Measurements from ENCODE around the gene TPK1. TPM values are rescaled to one million over a fixed set of nuclear protein-coding genes. Genes with fewer than 3 reads are reported as not detected.

TPK1 gene
- polyA plus RNA-seq (2013, experiment 1 of 2; ENCODE audit: insufficient read length): 0.83 TPM
- 1.5 TPM for polyA plus RNA-seq (2013, experiment 2 of 2; ENCODE audit: insufficient read length)

- peak; percentile 93 for DNase-seq
Measured at GRCh38 chr7:144835652-144836544, at the start of gene TPK1. TPK1 (minus strand) TSS chr7:144836053; CDS start chr7:144835602, 451 bp downstream.

GRCh38 chr7:144885478-144885877 lies 49.6 kb upstream of the TPK1 start:
- DNase-seq: no peak

GRCh38 chr7:144884896-144885295 lies 49.0 kb upstream of the TPK1 start:
- no peak for DNase-seq

GRCh38 chr7:144873316-144873845 lies 37.5 kb upstream of the TPK1 start:
- no peak for DNase-seq

- DNase-seq: no peak
Measured at GRCh38 chr7:144869082-144869481, 33.2 kb upstream of the TPK1 start.

GRCh38 chr7:144866189-144866588 lies 30.3 kb upstream of the TPK1 start:
- DNase-seq: no peak

- DNase-seq: no peak
Measured at GRCh38 chr7:144863320-144863647, 27.4 kb upstream of the TPK1 start.

- no peak for DNase-seq
Measured at GRCh38 chr7:144862612-144863319, 26.9 kb upstream of the TPK1 start.

- no peak for DNase-seq
Measured at GRCh38 chr7:144859739-144860138, 23.9 kb upstream of the TPK1 start.

- DNase-seq: no peak
Measured at GRCh38 chr7:144857463-144857862, 21.6 kb upstream of the TPK1 start.

GRCh38 chr7:144854839-144855424 lies 19.1 kb upstream of the TPK1 start:
- peak; percentile 40 for DNase-seq

- no peak for DNase-seq
Measured at GRCh38 chr7:144853542-144853941, 17.7 kb upstream of the TPK1 start.

GRCh38 chr7:144848078-144848477 lies 12.2 kb upstream of the TPK1 start:
- no peak for DNase-seq

- DNase-seq: no peak
Measured at GRCh38 chr7:144842377-144842851, 6.6 kb upstream of the TPK1 start.

GRCh38 chr7:144836545-144836842 lies 641 bp upstream of the TPK1 start:
- DNase-seq: no peak

GRCh38 chr7:144835155-144835611 lies 670 bp downstream of the TPK1 start:
- DNase-seq: peak; percentile 60

- no peak for DNase-seq
Measured at GRCh38 chr7:144834641-144835144, 1.2 kb downstream of the TPK1 start.

GRCh38 chr7:144830811-144831210 lies 5.0 kb downstream of the TPK1 start:
- peak; percentile 32 for DNase-seq

- peak; percentile 68 for DNase-seq
Measured at GRCh38 chr7:144830024-144830785, 5.6 kb downstream of the TPK1 start.

GRCh38 chr7:144827621-144828020 lies 8.2 kb downstream of the TPK1 start:
- peak; percentile 85 for DNase-seq

- DNase-seq: peak; percentile 1
Measured at GRCh38 chr7:144826208-144826607, 9.6 kb downstream of the TPK1 start.

- peak; percentile 88 for DNase-seq
Measured at GRCh38 chr7:144824360-144824759, 11.5 kb downstream of the TPK1 start.
